MCF 10A (cell line): Measurements from ENCODE around the gene PCGF3. TPM values are rescaled to one million over a fixed set of nuclear protein-coding genes. Genes with fewer than 3 reads are reported as not detected.
"Not testable (repeated sequence)": the region's sequence is repeated elsewhere in the genome, so short reads cannot be mapped to it uniquely, and the experiment has no call there.

Source experiments
- BruUV-seq: library from RNA; stranded (reverse); fragments of 400-500 nt; replicated peaks from 2 replicates; lab custom pipeline; 2021; lab: Mats Ljungman, UMichigan
- CTCF ChIA-PET: fragments of 300-600 bp; sonication (Branson Sonifier 250); formaldehyde crosslinking; extraction: SDS; loops from one replicate; lab custom pipeline; 2021; ENCODE audit warnings: antibody characterized with exemption, inconsistent platforms; lab: Yijun Ruan, JAX
- POLR2A ChIA-PET: fragments of 300-600, 350-650 bp; sonication (Branson Sonifier 250); formaldehyde crosslinking; extraction: SDS; loops from one replicate; lab custom pipeline; 2020; ENCODE audit warnings: antibody characterized with exemption, inconsistent platforms; lab: Yijun Ruan, JAX
- DNase-seq: peaks from one replicate; pipeline ENCODE4 v3.0.0-alpha.2; 2018; ENCODE audit not compliant: unreplicated experiment
- H3K27ac Mint-ChIP-seq: one replicate; pipeline ENCODE4 v1.8.0; 2022; ENCODE audit warnings: mild to moderate bottlenecking, low read depth, mixed read lengths; ENCODE audit not compliant: unreplicated experiment
- H3K27me3 Mint-ChIP-seq: one replicate; pipeline ENCODE4 v1.8.0; 2022; ENCODE audit warnings: mixed read lengths; ENCODE audit not compliant: insufficient read depth, unreplicated experiment
- H3K36me3 Mint-ChIP-seq: one replicate; pipeline ENCODE4 v1.8.0; 2022; ENCODE audit warnings: mild to moderate bottlenecking, moderate library complexity, mixed read lengths; ENCODE audit not compliant: insufficient read depth, unreplicated experiment
- H3K4me1 Mint-ChIP-seq: one replicate; pipeline ENCODE4 v1.8.0; 2022; ENCODE audit warnings: mixed read lengths; ENCODE audit not compliant: insufficient read depth, unreplicated experiment
- H3K4me3 Mint-ChIP-seq: one replicate; pipeline ENCODE4 v1.8.0; 2022; ENCODE audit warnings: mild to moderate bottlenecking, moderate library complexity, mixed read lengths; ENCODE audit not compliant: unreplicated experiment
- H3K9me3 Mint-ChIP-seq: one replicate; pipeline ENCODE4 v1.8.0; 2022; ENCODE audit warnings: mixed read lengths; ENCODE audit not compliant: unreplicated experiment
- intact Hi-C: fragments of 100-400 bp; cut with micrococcal nuclease; formaldehyde crosslinking; loops from 2 replicates; pipeline ENCODE4 v1.14.1; 2022
- total RNA-seq: library from RNA; stranded (reverse); gene quantifications from 2 replicates; pipeline ENCODE4 v1.2.3, GENCODE V29; 2022
- TF ChIP-seq, protein P1 (sequence below): fragments of 200-600 bp; IDR thresholded peaks from one replicate; pipeline ENCODE4 v1.8.0; 2022; ENCODE audit warnings: antibody characterized with exemption, mild to moderate bottlenecking; ENCODE audit not compliant: unreplicated experiment

The PCGF3 gene
- total RNA-seq, 1 experiment from 2014 or later, result 26.5 TPM

- no peak for DNase-seq
- TF ChIP-seq, protein P1, sequence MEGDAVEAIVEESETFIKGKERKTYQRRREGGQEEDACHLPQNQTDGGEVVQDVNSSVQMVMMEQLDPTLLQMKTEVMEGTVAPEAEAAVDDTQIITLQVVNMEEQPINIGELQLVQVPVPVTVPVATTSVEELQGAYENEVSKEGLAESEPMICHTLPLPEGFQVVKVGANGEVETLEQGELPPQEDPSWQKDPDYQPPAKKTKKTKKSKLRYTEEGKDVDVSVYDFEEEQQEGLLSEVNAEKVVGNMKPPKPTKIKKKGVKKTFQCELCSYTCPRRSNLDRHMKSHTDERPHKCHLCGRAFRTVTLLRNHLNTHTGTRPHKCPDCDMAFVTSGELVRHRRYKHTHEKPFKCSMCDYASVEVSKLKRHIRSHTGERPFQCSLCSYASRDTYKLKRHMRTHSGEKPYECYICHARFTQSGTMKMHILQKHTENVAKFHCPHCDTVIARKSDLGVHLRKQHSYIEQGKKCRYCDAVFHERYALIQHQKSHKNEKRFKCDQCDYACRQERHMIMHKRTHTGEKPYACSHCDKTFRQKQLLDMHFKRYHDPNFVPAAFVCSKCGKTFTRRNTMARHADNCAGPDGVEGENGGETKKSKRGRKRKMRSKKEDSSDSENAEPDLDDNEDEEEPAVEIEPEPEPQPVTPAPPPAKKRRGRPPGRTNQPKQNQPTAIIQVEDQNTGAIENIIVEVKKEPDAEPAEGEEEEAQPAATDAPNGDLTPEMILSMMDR, result no peak
- peaks cover 44% of the 10 kb centered on the region for H3K36me3 Mint-ChIP-seq
- H3K27me3 Mint-ChIP-seq, result no peaks in the 10 kb centered on the region
- intact Hi-C loops, result no loop called here
- POLR2A ChIA-PET, result no interaction called here
- no peak overlapping the region for H3K4me3 Mint-ChIP-seq
- H3K4me1 Mint-ChIP-seq, result peaks cover 11% of the 10 kb centered on the region
- no TSS peak for BruUV-seq
- CTCF ChIA-PET, result no interaction called here
- H3K27ac Mint-ChIP-seq, result peak overlapping the region; percentile 51
- H3K9me3 Mint-ChIP-seq, result no peaks in the 10 kb centered on the region
Measured at GRCh38 chr4:727576-727975, 21.9 kb downstream of the PCGF3 start.

DNA sequence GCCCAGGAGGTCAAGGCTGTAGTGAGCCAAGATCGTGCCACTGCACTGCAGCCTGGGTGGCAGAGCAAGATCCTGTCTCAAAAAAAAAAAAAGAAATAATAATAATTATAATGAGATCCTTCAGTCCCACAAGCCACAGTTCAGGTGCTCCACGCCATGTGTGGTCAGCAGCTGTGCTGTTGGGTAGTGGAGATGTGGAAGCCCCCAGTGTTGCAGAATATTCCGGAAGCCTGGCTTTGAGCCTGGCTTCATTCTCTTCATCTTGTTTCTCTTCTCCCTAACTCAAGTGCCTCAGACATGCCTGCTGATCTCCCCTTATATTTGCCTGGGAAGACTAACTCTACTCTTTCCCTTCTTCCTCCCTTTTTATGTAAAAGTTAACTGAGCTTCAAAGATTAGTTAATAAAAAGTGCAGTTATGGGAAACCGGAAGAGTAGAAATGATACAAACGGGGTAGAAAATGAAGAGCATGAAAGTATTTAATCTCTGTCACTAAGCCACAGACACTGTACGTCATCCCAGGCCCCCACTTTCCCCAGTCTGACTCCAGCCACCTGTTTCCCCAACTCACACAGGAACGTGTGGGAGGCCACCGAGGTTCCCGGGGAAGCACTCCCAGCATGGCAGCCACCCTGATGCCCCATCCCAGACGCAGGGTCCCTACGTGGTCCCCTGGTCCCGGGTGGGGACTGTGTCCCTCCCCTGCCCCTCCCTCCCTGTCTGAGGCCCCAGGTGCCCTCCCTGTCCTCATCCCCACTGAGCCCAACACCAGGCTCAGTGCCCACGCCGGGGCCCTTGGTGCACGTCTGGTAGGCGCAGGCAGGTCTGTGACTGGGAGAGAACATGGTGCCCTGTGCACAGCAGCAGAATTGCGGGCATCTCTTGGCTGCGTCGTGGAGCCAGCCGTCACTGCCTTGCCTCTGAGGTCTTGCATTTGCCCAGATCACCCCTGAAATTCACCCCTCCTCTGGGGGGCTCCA lies 24.0 kb downstream of the PCGF3 start:
- Mint-ChIP-seq H3K9me3 (no peaks in the 10 kb centered on the region), H3K4me1 (peaks cover 5% of the 10 kb centered on the region), H3K27ac (no peak overlapping the region), H3K36me3 (peaks cover 48% of the 10 kb centered on the region), H3K4me3 (no peak overlapping the region), H3K27me3 (no peaks in the 10 kb centered on the region)
- intact Hi-C loops, result no loop called here
- TF ChIP-seq, protein P1, result no peak
- POLR2A ChIA-PET, result no interaction called here
- CTCF ChIA-PET, result interaction anchor here (1.8 kb wide), 1 partner anchor 13 kb away, joined by 10 read pairs; no protein-coding TSS in a partner anchor
- BruUV-seq, result no TSS peak
- DNase-seq, result no peak

DNA sequence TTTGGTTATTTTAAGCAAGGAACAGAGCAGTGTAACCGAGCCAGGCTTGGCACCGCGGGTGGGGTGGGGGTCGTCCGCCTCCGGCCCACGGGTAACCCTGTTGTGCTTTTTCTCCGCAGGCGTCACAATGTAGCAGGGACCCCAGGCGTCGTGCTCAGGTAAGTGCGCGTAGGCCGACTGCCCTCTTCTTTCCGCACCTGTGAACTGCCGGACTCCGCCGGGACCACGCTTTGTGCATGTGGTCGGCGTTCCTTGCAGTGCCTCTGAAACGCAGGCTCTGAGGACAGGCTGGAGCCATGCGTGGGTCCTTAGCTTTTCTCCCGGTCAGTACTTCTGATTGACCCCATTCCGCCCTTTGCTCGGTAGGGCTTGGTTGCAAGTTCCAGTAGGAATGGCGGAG lies 24.9 kb downstream of the PCGF3 start:
- no peak overlapping the region for H3K27ac Mint-ChIP-seq
- no peaks in the 10 kb centered on the region for H3K27me3 Mint-ChIP-seq
- CTCF ChIA-PET, result interaction anchor here (1.0 kb wide), 1 partner anchor 12 kb away, joined by 6 read pairs; no protein-coding TSS in a partner anchor
- no peak for DNase-seq
- H3K4me1 Mint-ChIP-seq, result peaks cover 5% of the 10 kb centered on the region
- no peak overlapping the region for H3K4me3 Mint-ChIP-seq
- intact Hi-C loops, result no loop called here
- TF ChIP-seq, protein P1, result no peak
- BruUV-seq, result no TSS peak
- H3K9me3 Mint-ChIP-seq, result no peaks in the 10 kb centered on the region
- POLR2A ChIA-PET, result no interaction called here
- H3K36me3 Mint-ChIP-seq, result peaks cover 57% of the 10 kb centered on the region

DNA sequence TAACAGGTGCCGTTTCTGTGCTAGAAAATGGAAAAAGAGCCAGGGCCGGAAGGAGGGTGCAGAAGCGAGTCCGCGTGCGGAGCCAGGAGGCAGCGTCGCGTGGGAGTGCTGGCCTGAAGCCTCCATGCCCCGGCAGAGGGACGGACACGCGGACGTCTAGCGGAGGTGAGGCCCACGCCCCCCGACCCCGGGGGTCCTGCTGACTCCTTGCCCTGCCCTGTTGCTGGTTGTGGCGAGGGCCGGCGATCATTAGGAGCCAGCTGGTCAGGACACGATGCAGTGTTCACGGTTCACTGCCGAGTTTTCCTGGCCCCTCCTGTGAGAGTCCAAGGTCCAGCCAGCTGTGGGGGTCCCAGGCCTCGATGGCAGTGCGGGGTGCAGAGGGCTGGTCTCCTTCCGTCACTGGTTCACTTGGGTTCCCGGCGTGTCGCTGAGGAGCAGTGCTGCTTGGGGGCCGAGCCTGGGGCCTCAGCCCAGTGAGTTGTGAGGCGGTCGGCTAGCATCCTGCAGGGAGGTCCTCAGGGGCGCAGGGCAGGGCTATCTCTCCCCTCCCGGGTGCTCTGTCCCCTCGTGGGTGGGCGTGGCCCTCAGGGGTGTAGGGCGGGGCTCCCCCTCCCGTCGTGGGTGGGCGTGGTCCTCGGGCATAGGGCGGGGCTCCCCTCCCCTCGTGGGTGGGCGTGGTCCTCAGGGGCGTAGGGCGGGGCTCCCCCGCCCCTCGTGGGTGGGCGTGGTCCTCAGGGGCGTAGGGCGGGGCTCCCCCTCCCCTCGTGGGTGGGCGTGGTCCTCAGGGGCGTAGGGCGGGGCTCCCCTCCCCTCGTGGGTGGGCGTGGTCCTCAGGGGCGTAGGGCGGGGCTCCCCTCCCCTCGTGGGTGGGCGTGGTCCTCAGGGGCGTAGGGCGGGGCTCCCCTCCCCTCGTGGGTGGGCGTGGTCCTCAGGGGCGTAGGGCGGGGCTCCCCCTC lies 25.6 kb downstream of the PCGF3 start:
- H3K27me3 Mint-ChIP-seq, H3K4me1 Mint-ChIP-seq, H3K9me3 Mint-ChIP-seq, POLR2A ChIA-PET, H3K4me3 Mint-ChIP-seq, BruUV-seq, DNase-seq, intact Hi-C loops, H3K27ac Mint-ChIP-seq: not testable (repeated sequence)
- peaks cover 60% of the 10 kb centered on the region for H3K36me3 Mint-ChIP-seq
- CTCF ChIA-PET, result interaction anchor here (1.0 kb wide), 1 partner anchor 11 kb away, joined by 6 read pairs; no protein-coding TSS in a partner anchor

DNA sequence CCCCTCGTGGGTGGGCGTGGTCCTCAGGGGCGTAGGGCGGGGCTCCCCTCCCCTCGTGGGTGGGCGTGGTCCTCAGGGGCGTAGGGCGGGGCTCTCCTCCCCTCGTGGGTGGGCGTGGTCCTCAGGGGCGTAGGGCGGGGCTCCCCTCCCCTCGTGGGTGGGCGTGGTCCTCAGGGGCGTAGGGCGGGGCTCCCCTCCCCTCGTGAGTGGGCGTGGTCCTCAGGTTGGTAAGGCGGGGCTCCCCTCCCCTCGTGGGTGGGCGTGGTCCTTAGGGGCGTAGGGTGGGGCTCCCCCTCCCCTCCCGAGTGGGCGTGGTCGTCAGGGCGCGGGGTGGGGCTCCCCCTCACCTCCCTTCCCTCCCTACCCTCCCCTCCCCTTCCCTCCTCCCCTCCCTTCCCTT lies 26.3 kb downstream of the PCGF3 start:
- CTCF ChIA-PET, result not testable (repeated sequence)
- POLR2A ChIA-PET, result interaction anchor here (0.8 kb wide), 1 partner anchor 9 kb away, joined by 3 read pairs; no protein-coding TSS in a partner anchor

More for the DNA sequence above, 26.3 kb downstream of the PCGF3 start:
- BruUV-seq, H3K9me3 Mint-ChIP-seq, intact Hi-C loops, H3K27ac Mint-ChIP-seq, H3K4me1 Mint-ChIP-seq, H3K27me3 Mint-ChIP-seq, DNase-seq, H3K4me3 Mint-ChIP-seq: not testable (repeated sequence)
- peaks cover 60% of the 10 kb centered on the region for H3K36me3 Mint-ChIP-seq
